Neutrophil (primary cell): ENCODE measurements around the gene CST4.

Experiments
- H3K27ac ChIP-seq: fragments of 200-600 bp; sonication (generic); 2 replicates; pipeline ENCODE4 v1.5.1; 2016; ENCODE audit warnings: mild to moderate bottlenecking, moderate library complexity
- H3K27me3 ChIP-seq: fragments of 200-600 bp; sonication (generic); 2 replicates; pipeline ENCODE4 v1.6.0; 2016; ENCODE audit warnings: mild to moderate bottlenecking
- H3K36me3 ChIP-seq: fragments of 200-600 bp; sonication (generic); 2 replicates; pipeline ENCODE4 v1.5.1; 2017
- H3K4me1 ChIP-seq, 2 experiments: fragments of 200-600 bp in 1 of 2; sonication (generic) in 1 of 2; 1 replicate in 1 of 2; 2 replicates in 1 of 2; pipeline versions ENCODE4 v1.5.1 to v1.6.1; 2013 to 2016; ENCODE audit warnings: low read depth in 1 of 2, low read length in 1 of 2, mild to moderate bottlenecking in 1 of 2, moderate library complexity in 1 of 2; ENCODE audit not compliant: control insufficient read depth in 1 of 2, insufficient read depth in 1 of 2
- H3K4me3 ChIP-seq, 2 experiments: fragments of 200-600 bp in 1 of 2; sonication (generic) in 1 of 2; 1 replicate in 1 of 2; 2 replicates in 1 of 2; pipeline ENCODE4 v1.5.1; 2013 to 2016; ENCODE audit warnings: low read depth in 1 of 2, low read length in 1 of 2, mild to moderate bottlenecking in 1 of 2, moderate library complexity in 1 of 2
- H3K9me3 ChIP-seq: fragments of 200-600 bp; sonication (generic); 2 replicates; pipeline ENCODE4 v1.5.1; 2016
- CTCF ChIP-seq: fragments of 200-600 bp; sonication (generic); IDR thresholded peaks from 2 replicates; pipeline ENCODE4 v1.5.1; 2016; ENCODE audit warnings: antibody characterized with exemption

CST4 gene

DNA sequence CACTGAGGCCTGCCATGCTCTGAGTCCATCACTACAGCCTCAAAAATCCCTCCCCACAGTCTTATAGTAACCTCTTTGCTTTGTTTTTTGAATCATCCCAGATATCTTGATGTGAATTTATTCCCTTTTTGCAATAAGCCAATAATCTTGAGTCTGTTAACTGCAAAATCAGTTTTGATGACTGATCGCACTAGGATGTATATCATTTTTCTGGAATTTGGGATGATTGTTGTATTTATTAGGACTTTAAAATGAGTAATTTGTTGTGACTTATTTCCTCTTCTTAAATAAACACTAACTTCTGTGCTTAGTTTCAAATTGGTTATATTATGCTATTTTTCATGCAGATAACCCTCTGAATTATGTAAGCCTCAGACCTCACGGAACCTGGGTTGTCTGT is 5.6 kb downstream of the CST4 start:
- no peak overlapping the region for H3K27ac ChIP-seq
- no peak overlapping the region for H3K4me3 ChIP-seq
- H3K36me3 ChIP-seq, result no peaks in the 10 kb centered on the region
- H3K27me3 ChIP-seq, result no peaks in the 10 kb centered on the region
- H3K9me3 ChIP-seq, result no peaks in the 10 kb centered on the region
- TF ChIP-seq CTCF, result no peak
- no peaks in the 10 kb centered on the region for H3K4me1 ChIP-seq

DNA sequence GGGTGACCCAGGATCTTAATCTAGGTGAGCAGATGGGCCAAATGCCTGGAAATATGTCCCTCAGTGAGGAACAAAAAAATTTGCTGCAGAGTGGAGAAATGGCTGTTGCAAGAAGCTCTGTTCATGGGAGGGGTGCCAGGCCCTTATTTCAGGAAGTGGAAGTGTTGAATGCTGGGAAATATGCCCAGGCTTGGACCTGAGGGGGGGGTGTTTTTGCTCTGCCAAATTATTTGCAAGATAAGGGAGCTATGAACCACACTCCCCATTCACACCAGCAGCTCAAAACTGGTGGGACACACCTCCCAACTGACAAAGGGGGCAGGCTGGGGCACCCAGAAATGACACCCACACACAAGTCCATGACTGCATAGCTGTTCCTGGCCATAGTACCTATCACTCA is 8.7 kb downstream of the CST4 start:
- Histone ChIP-seq H3K4me1 (no peaks in the 10 kb centered on the region), H3K4me3 (no peak overlapping the region), H3K9me3 (no peaks in the 10 kb centered on the region), H3K27ac (no peak overlapping the region), H3K27me3 (no peaks in the 10 kb centered on the region), H3K36me3 (no peaks in the 10 kb centered on the region)
- TF ChIP-seq CTCF, result no peak

DNA sequence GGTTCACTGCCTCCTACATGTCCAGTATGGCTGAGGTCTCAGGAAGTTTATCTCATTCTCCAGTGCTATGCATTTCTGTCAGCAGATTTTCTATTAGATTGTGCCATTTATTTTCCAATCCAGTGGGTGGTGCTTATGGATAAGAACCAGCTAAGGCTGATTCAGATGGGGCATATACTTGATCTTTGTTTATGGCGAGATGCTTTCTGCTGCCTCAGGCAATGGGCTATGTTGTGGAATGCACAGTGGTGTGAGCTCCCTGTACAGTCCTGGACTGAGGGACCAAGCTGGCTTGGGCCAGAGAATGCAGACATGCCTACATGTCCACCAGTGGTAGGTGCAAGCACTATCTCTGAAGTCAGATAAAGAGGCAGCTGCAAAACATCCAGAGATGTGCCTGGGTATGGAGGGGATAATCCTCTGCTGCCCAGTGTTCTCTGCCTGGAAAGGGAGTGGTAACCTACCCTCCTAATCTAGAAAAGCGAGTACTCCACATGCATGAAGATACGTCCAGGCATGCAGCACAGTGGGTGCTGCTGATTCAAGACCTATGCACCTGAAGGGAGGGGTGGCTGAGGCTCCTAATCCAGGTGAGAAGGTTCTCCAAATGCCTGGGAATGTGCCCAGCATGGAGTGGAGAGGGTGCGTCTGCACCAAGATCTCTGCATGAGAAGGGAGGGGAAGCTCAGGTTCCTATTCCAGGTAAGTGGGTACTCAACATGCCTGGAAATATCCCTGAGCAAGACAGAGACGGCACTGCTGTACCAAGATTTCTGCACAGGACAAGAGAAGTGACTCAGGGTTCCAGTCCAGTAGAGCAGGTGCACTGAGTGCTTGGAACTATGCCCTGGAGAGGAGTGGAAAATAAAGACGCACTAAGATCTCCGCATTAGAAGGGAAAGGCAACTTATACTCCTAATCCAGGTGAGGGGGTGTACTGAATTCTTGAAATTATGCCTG is 9.4 kb downstream of the CST4 start:
- no peaks in the 10 kb centered on the region for H3K36me3 ChIP-seq
- no peak overlapping the region for H3K27ac ChIP-seq
- no peaks in the 10 kb centered on the region for H3K4me1 ChIP-seq
- H3K4me3 ChIP-seq, result no peak overlapping the region
- TF ChIP-seq CTCF, result no peak
- no peaks in the 10 kb centered on the region for H3K9me3 ChIP-seq
- no peaks in the 10 kb centered on the region for H3K27me3 ChIP-seq

- H3K4me1 ChIP-seq, result no peaks in the 10 kb centered on the region
- no peaks in the 10 kb centered on the region for H3K36me3 ChIP-seq
- TF ChIP-seq CTCF, result no peak
- no peak overlapping the region for H3K4me3 ChIP-seq
- no peak overlapping the region for H3K27ac ChIP-seq
- H3K27me3 ChIP-seq, result no peaks in the 10 kb centered on the region
- no peaks in the 10 kb centered on the region for H3K9me3 ChIP-seq
Measured at GRCh38 chr20:23673209-23673608, 15.6 kb downstream of the CST4 start.

GRCh38 chr20:23672158-23672557 is 16.7 kb downstream of the CST4 start:
- H3K27ac ChIP-seq, result no peak overlapping the region
- no peak overlapping the region for H3K4me3 ChIP-seq
- no peaks in the 10 kb centered on the region for H3K27me3 ChIP-seq
- TF ChIP-seq CTCF, result no peak
- H3K9me3 ChIP-seq, result no peaks in the 10 kb centered on the region
- H3K36me3 ChIP-seq, result no peaks in the 10 kb centered on the region
- H3K4me1 ChIP-seq, result no peaks in the 10 kb centered on the region
